Left lung (tissue), 10 donors: ENCODE results near the gene MYH9. TPM values are rescaled to one million over a fixed set of nuclear protein-coding genes. Genes with fewer than 3 reads are reported as not detected.

Experiments used
- ATAC-seq: fragments of 200-7000 bp; cut with Tn5 transposase; one replicate; pipeline ENCODE4 v1.9.1; 2020; ENCODE audit warnings: moderate library complexity
- DNase-seq, 4 donors: peaks; one replicate each; pipeline ENCODE4 v3.0.0-alpha.2; 2013 to 2020
- H3K27ac ChIP-seq, 2 donors: fragments of 200-600 bp; sonication (generic) in 1 of 2; one replicate each; pipeline versions ENCODE4 v1.5.0 to v1.8.0; 2020 to 2021
- H3K27me3 ChIP-seq, 2 donors: fragments of 200-600 bp; sonication (generic) in 1 of 2; one replicate each; pipeline versions ENCODE4 v1.5.0 to v1.8.0; 2020 to 2021
- H3K36me3 ChIP-seq, 2 donors: fragments of 200-600 bp; sonication (generic) in 1 of 2; one replicate each; pipeline versions ENCODE4 v1.5.0 to v1.8.0; 2020 to 2021
- H3K4me1 ChIP-seq, 2 donors: fragments of 200-600 bp; one replicate each; pipeline ENCODE4 v1.8.0; 2021
- H3K4me3 ChIP-seq, 2 donors: fragments of 200-600 bp; sonication (generic) in 1 of 2; one replicate each; pipeline versions ENCODE4 v1.5.0 to v1.8.0; 2020 to 2021; ENCODE audit warnings: mild to moderate bottlenecking in 1 of 2
- H3K9me3 ChIP-seq, 2 donors: fragments of 200-600 bp; sonication (generic) in 1 of 2; one replicate each; pipeline versions ENCODE4 v1.5.0 to v1.8.0; 2020 to 2021
- CTCF ChIP-seq, 2 donors: fragments of 200-600 bp; sonication (generic) in 1 of 2; IDR thresholded peaks; one replicate each; pipeline versions ENCODE4 v1.5.0 to v1.8.0; 2021; ENCODE audit warnings: antibody characterized with exemption in 2 of 2
- intact Hi-C, 2 donors: fragments of 100-400 bp; cut with DNase I; formaldehyde crosslinking; loops; one replicate each; pipeline versions ENCODE4 v1.11.2 to v1.14.2; 2022
- polyA plus RNA-seq, 6 donors: library from polyadenylated mRNA; unstranded; fragments of 120-200 nt; gene quantifications; one replicate each; pipeline ENCODE4 v1.2.1, GENCODE V29; 2013; ENCODE audit not compliant: insufficient read length in 6 of 6
- total RNA-seq, 2 donors: library from RNA; stranded (reverse); fragmentation: NEBNext Ultra II Directional; extraction: Animal tissue kit (Norgen Biotek cat#: 25700); gene quantifications; one replicate each; pipeline ENCODE4 v1.2.1, GENCODE V29; 2021
- donor health status: DM: no; HTN: yes; CAD: no.
- donor health status: DM: no; HTN: no; CAD: no.

The MYH9 gene
- total and polyA plus RNA-seq, 8 donors = 225 to 761 (median 270) TPM

GRCh38 chr22:36348760-36349159 lies 39.0 kb downstream of the MYH9 start:
- H3K27me3 ChIP-seq = no peaks in the 10 kb centered on the region
- TF ChIP-seq CTCF (IDR thresholded peaks at IDR 0.05) = no peak
- ATAC-seq = no peak
- DNase-seq = no peak
- peaks cover 0 to 47% of the 10 kb centered on the region in 2 donors for H3K36me3 ChIP-seq
- no peaks in the 10 kb centered on the region for H3K9me3 ChIP-seq
- intact Hi-C loops = no loop called here
- H3K27ac ChIP-seq = peak overlapping the region in 1 of 2 donors; percentile 13
- no peak overlapping the region for H3K4me3 ChIP-seq
- H3K4me1 ChIP-seq = peaks cover 22 to 98% of the 10 kb centered on the region in 2 donors

- peak overlapping the region in 1 of 2 donors; percentile 50 for H3K27ac ChIP-seq
- H3K36me3 ChIP-seq = peaks cover 0 to 63% of the 10 kb centered on the region in 2 donors
These were observed 40.7 kb downstream of the MYH9 start for GRCh38 chr22:36347094-36347493.

GRCh38 chr22:36344106-36344827 lies 43.5 kb downstream of the MYH9 start:
- intact Hi-C loops = no loop called here
- DNase-seq (no peak), ATAC-seq (no peak)
- TF ChIP-seq CTCF (IDR thresholded peaks at IDR 0.05) = no peak
- peaks cover 0 to 91% of the 10 kb centered on the region in 2 donors for H3K36me3 ChIP-seq
- no peak overlapping the region for H3K4me3 ChIP-seq
- no peaks in the 10 kb centered on the region for H3K27me3 ChIP-seq
- no peaks in the 10 kb centered on the region for H3K9me3 ChIP-seq
- peaks cover 6 to 98% of the 10 kb centered on the region in 2 donors for H3K4me1 ChIP-seq
- H3K27ac ChIP-seq = peak overlapping the region in 1 of 2 donors; percentile 59

More at GRCh38 chr22:36347094-36347493, 40.7 kb downstream of the MYH9 start:
- TF ChIP-seq CTCF (IDR thresholded peaks at IDR 0.05) = no peak
- DNase-seq (no peak), ATAC-seq (peak; percentile 8)
- Histone ChIP-seq H3K4me3 (no peak overlapping the region), H3K27me3 (no peaks in the 10 kb centered on the region), H3K9me3 (no peaks in the 10 kb centered on the region), H3K4me1 (peaks cover 19 to 98% of the 10 kb centered on the region in 2 donors)
- intact Hi-C loops = no loop called here

GRCh38 chr22:36343720-36344105 lies 44.1 kb downstream of the MYH9 start:
- intact Hi-C loops = no loop called here
- H3K27me3 ChIP-seq = no peaks in the 10 kb centered on the region
- H3K4me1 ChIP-seq = peaks cover 6 to 98% of the 10 kb centered on the region in 2 donors
- peak overlapping the region; percentile 50 to 59 for H3K27ac ChIP-seq
- peaks cover 0 to 93% of the 10 kb centered on the region in 2 donors for H3K36me3 ChIP-seq
- no peak overlapping the region for H3K4me3 ChIP-seq
- ATAC-seq = peak; percentile 62
- no peak for TF ChIP-seq CTCF (IDR thresholded peaks at IDR 0.05)
- no peak for DNase-seq
- no peaks in the 10 kb centered on the region for H3K9me3 ChIP-seq

- peaks cover 9 to 98% of the 10 kb centered on the region in 2 donors for H3K4me1 ChIP-seq
- peaks cover 0 to 93% of the 10 kb centered on the region in 2 donors for H3K36me3 ChIP-seq
- DNase-seq (no peak), ATAC-seq (no peak)
- no peak overlapping the region for H3K4me3 ChIP-seq
- no peak for TF ChIP-seq CTCF (IDR thresholded peaks at IDR 0.05)
- H3K27ac ChIP-seq = peak overlapping the region; percentile 50 to 59
- no peaks in the 10 kb centered on the region for H3K27me3 ChIP-seq
- intact Hi-C loops = no loop called here
- no peaks in the 10 kb centered on the region for H3K9me3 ChIP-seq
These were observed 44.6 kb downstream of the MYH9 start for GRCh38 chr22:36343070-36343719.
